NCI-H2227 (cell line): ENCODE measurements around the gene ARHGAP15.

ENCODE experiments used
- DNase-seq: peaks from one replicate; lab custom pipeline; 2025; ENCODE audit not compliant: unreplicated experiment; lab: John Stamatoyannopoulos, UW

Gene ARHGAP15

GRCh38 chr2:143169105-143169504 is 39.9 kb downstream of the ARHGAP15 start:
- no peak for DNase-seq

- DNase-seq, result peak; percentile 69
These were observed 42.6 kb downstream of the ARHGAP15 start for GRCh38 chr2:143171817-143172216.

- no peak for DNase-seq
These were observed 46.2 kb downstream of the ARHGAP15 start for GRCh38 chr2:143175438-143175837.

- DNase-seq, result no peak
These were observed 47.4 kb downstream of the ARHGAP15 start for GRCh38 chr2:143176606-143177005.

- DNase-seq, result no peak
These were observed 48.0 kb downstream of the ARHGAP15 start for GRCh38 chr2:143177096-143177786.

- no peak for DNase-seq
These were observed 52.3 kb downstream of the ARHGAP15 start for GRCh38 chr2:143181494-143181893.

- no peak for DNase-seq
These were observed 53.4 kb downstream of the ARHGAP15 start for GRCh38 chr2:143182649-143183048.

GRCh38 chr2:143183804-143184463 is 54.7 kb downstream of the ARHGAP15 start:
- DNase-seq, result no peak

- no peak for DNase-seq
These were observed 57.7 kb downstream of the ARHGAP15 start for GRCh38 chr2:143186876-143187275.

GRCh38 chr2:143190431-143190830 is 61.2 kb downstream of the ARHGAP15 start:
- no peak for DNase-seq

- DNase-seq, result no peak
These were observed 62.9 kb downstream of the ARHGAP15 start for GRCh38 chr2:143192106-143192505.

- no peak for DNase-seq
These were observed 63.5 kb downstream of the ARHGAP15 start for GRCh38 chr2:143192716-143193115.

GRCh38 chr2:143193121-143193520 is 63.9 kb downstream of the ARHGAP15 start:
- no peak for DNase-seq

GRCh38 chr2:143195511-143195910 is 66.3 kb downstream of the ARHGAP15 start:
- no peak for DNase-seq

- no peak for DNase-seq
These were observed 74.8 kb downstream of the ARHGAP15 start for GRCh38 chr2:143204062-143204461.

- DNase-seq, result peak; percentile 17
These were observed 76.0 kb downstream of the ARHGAP15 start for GRCh38 chr2:143205106-143205764.

GRCh38 chr2:143209570-143210445 is 80.6 kb downstream of the ARHGAP15 start:
- no peak for DNase-seq

- no peak for DNase-seq
These were observed 81.2 kb downstream of the ARHGAP15 start for GRCh38 chr2:143210446-143210819.

- DNase-seq, result no peak
These were observed 88.4 kb downstream of the ARHGAP15 start for GRCh38 chr2:143217512-143218115.

GRCh38 chr2:143218621-143219020 is 89.4 kb downstream of the ARHGAP15 start:
- no peak for DNase-seq

- DNase-seq, result no peak
These were observed 90.0 kb downstream of the ARHGAP15 start for GRCh38 chr2:143219266-143219665.
